Adipocyte (in vitro differentiated cells): ENCODE results near the gene NPB.

Source experiments
- DNase-seq: peaks from one replicate; pipeline ENCODE4 v3.0.0-alpha.2; 2015; ENCODE audit warnings: low read depth
- H3K27me3 ChIP-seq: replicated peaks from 2 replicates; pipeline ENCODE4 v1.7.0; 2013; ENCODE audit warnings: mild to moderate bottlenecking, low read length, moderate library complexity; ENCODE audit not compliant: control insufficient read depth, insufficient read depth
- H3K36me3 ChIP-seq: 2 replicates; pipeline ENCODE4 v1.7.0; 2013; ENCODE audit warnings: low read length, mild to moderate bottlenecking, moderate library complexity; ENCODE audit not compliant: control insufficient read depth, insufficient read depth, severe bottlenecking
- H3K4me1 ChIP-seq: 2 replicates; pipeline ENCODE4 v1.7.0; 2013; ENCODE audit warnings: mild to moderate bottlenecking, low read length, moderate library complexity; ENCODE audit not compliant: control insufficient read depth, insufficient read depth
- H3K4me3 ChIP-seq: 2 replicates; pipeline ENCODE4 v1.7.0; 2013; ENCODE audit warnings: mild to moderate bottlenecking, low read length, moderate library complexity
- H3K9ac ChIP-seq: 2 replicates; pipeline ENCODE4 v1.7.0; 2013; ENCODE audit warnings: mild to moderate bottlenecking, low read length, moderate library complexity
- H3K9me3 ChIP-seq: 2 replicates; pipeline ENCODE4 v1.7.0; 2013; ENCODE audit warnings: mild to moderate bottlenecking, low read length, moderate library complexity; ENCODE audit not compliant: control insufficient read depth

The NPB gene

GRCh38 chr17:81933178-81933699, 31.2 kb downstream of the NPB start:
- H3K9ac ChIP-seq = no peak overlapping the region
- no peaks in the 10 kb centered on the region for H3K36me3 ChIP-seq
- DNase-seq = no peak
- no peaks in the 10 kb centered on the region for H3K9me3 ChIP-seq
- no peak overlapping the region for H3K4me3 ChIP-seq
- H3K4me1 ChIP-seq = peaks cover 5% of the 10 kb centered on the region
- no peaks in the 10 kb centered on the region for H3K27me3 ChIP-seq

- Histone ChIP-seq H3K4me3 (no peak overlapping the region), H3K36me3 (no peaks in the 10 kb centered on the region), H3K9ac (no peak overlapping the region), H3K4me1 (peaks cover 5% of the 10 kb centered on the region), H3K9me3 (no peaks in the 10 kb centered on the region), H3K27me3 (no peaks in the 10 kb centered on the region)
- DNase-seq = no peak
Observed at GRCh38 chr17:81934098-81934757, 32.2 kb downstream of the NPB start.

DNA sequence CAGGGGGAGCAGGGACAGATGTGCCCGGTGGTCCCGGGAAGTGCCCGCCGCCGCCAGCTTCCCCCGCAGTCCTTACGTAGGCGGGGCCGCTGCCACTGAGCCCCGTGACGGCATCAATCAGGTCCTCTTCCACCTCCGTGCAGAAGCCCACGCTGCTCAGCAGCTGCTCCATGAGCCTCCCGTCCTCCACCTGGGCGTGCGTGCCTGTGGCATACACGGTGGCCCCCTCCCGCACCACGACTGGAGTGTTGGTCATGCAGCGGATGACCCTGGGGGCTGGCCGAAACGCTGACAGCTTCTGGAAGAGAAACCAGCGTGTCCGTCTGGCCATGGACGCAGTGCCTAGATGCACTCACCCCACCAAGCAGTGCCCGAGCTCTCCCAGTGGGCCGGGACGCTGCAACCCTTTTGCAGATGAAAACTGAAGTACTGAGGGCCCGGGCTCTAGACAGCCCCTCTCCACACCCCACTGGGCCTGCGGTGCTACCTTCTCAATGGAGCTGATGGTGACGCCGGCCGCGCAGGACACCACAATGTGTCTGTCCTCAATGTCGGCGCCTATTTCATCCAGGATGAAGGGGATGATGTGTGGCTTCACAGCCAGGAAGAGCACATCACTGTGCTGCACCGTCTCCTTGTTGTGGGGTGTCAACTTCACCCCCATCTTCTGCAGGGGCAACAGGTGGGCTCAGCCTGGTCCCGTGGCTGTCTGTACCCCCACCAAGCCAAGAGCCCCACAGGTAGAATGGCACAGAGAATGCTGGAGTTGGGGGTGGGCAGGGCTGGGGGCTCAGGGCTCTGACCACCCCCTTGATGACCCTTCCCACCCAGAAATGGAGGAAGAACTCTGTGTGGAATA, 33.0 kb downstream of the NPB start:
- H3K9me3 ChIP-seq = no peaks in the 10 kb centered on the region
- H3K9ac ChIP-seq = no peak overlapping the region
- H3K36me3 ChIP-seq = no peaks in the 10 kb centered on the region
- H3K4me3 ChIP-seq = no peak overlapping the region
- peaks cover 11% of the 10 kb centered on the region for H3K4me1 ChIP-seq
- no peaks in the 10 kb centered on the region for H3K27me3 ChIP-seq
- DNase-seq = no peak

GRCh38 chr17:81935709-81936084, 33.7 kb downstream of the NPB start:
- no peak overlapping the region for H3K9ac ChIP-seq
- no peak overlapping the region for H3K4me3 ChIP-seq
- no peaks in the 10 kb centered on the region for H3K9me3 ChIP-seq
- H3K4me1 ChIP-seq = peaks cover 16% of the 10 kb centered on the region
- H3K36me3 ChIP-seq = no peaks in the 10 kb centered on the region
- no peak for DNase-seq
- peaks cover under 1% of the 10 kb centered on the region for H3K27me3 ChIP-seq

DNA sequence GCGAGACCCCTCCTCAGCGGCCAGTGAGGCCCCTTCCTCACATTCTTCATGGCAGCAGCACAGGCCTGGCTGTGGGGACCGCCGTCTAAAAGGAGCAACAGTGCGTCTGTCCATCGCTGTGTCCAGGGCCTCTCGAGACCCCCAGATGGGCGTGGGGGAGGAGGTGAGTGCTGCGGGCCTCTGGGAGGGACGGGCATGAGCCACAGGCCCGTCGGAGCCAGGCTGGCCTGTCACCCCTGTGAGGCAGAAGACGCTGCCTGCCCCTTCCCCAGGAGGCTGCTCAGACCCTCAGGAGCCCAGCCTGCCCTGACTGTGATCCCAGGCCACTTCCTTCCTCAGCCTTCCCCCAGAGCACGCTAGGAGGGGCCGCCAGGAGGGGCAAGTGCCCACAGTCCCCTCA, 37.2 kb downstream of the NPB start:
- no peaks in the 10 kb centered on the region for H3K9me3 ChIP-seq
- no peaks in the 10 kb centered on the region for H3K36me3 ChIP-seq
- H3K4me1 ChIP-seq = peaks cover 16% of the 10 kb centered on the region
- peaks cover 12% of the 10 kb centered on the region for H3K27me3 ChIP-seq
- no peak overlapping the region for H3K9ac ChIP-seq
- no peak for DNase-seq
- no peak overlapping the region for H3K4me3 ChIP-seq

DNA sequence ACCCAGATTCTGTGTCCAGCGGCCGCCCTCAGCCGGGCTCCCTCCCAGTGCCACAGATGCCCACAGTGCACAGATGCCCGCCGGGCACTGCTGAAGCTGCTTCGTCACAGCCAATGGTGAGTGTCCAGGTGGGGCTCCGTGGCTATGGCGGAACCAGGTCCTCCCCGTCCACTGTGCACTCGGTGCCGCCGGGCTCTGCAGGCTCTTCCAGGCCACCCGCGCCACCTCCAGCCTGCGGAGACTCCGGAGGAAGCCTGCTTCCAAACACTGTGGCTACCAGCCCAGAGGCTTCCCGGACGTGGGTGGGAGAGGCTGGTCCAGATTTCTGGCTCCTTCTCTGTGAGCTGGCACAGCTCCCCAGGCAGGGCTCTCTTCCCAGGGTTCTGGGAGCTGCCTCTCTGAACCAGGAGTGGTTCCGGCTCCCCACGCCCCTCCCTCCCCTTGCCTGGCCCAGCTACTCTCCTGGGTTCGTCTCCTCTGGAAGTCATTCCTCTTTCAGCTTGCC, 37.9 kb downstream of the NPB start:
- H3K4me3 ChIP-seq = no peak overlapping the region
- DNase-seq = no peak
- H3K27me3 ChIP-seq = peaks cover 19% of the 10 kb centered on the region
- no peak overlapping the region for H3K9ac ChIP-seq
- H3K4me1 ChIP-seq = peaks cover 16% of the 10 kb centered on the region
- H3K36me3 ChIP-seq = no peaks in the 10 kb centered on the region
- H3K9me3 ChIP-seq = no peaks in the 10 kb centered on the region

- H3K27me3 ChIP-seq = peaks cover 19% of the 10 kb centered on the region
- H3K4me3 ChIP-seq = no peak overlapping the region
- no peaks in the 10 kb centered on the region for H3K9me3 ChIP-seq
- no peak overlapping the region for H3K9ac ChIP-seq
- peaks cover 16% of the 10 kb centered on the region for H3K4me1 ChIP-seq
- H3K36me3 ChIP-seq = no peaks in the 10 kb centered on the region
- no peak for DNase-seq
Observed at GRCh38 chr17:81940538-81941483, 38.8 kb downstream of the NPB start.

GRCh38 chr17:81941484-81942166, 39.6 kb downstream of the NPB start:
- peaks cover 19% of the 10 kb centered on the region for H3K27me3 ChIP-seq
- H3K4me1 ChIP-seq = peaks cover 14% of the 10 kb centered on the region
- no peaks in the 10 kb centered on the region for H3K9me3 ChIP-seq
- no peak overlapping the region for H3K9ac ChIP-seq
- no peaks in the 10 kb centered on the region for H3K36me3 ChIP-seq
- H3K4me3 ChIP-seq = no peak overlapping the region
- DNase-seq = no peak

DNA sequence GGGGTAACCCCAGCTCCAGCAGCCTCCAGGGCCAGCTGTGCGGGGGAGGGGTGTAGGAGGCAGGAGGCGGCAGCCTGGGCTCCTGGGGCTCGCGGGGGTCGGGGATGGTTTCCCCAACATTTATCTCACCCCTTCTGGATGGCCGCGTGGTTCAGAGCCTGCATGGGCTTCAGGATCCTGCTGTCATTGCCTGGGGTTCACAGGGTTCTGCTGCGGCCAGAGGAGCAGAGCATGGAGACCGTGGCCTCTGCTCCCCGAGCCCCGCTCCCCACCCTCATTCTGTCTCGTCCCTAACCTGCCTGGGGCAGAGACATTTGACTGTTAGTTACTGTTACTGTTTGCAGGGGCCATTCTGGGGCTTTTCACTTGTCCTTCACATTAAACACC, 40.1 kb downstream of the NPB start:
- Histone ChIP-seq H3K27me3 (peaks cover 19% of the 10 kb centered on the region), H3K9me3 (no peaks in the 10 kb centered on the region), H3K4me3 (no peak overlapping the region), H3K4me1 (peaks cover 11% of the 10 kb centered on the region), H3K36me3 (no peaks in the 10 kb centered on the region), H3K9ac (no peak overlapping the region)
- no peak for DNase-seq

GRCh38 chr17:81944858-81945257, 42.8 kb downstream of the NPB start:
- Histone ChIP-seq H3K36me3 (no peaks in the 10 kb centered on the region), H3K9me3 (no peaks in the 10 kb centered on the region), H3K4me3 (no peak overlapping the region), H3K9ac (no peak overlapping the region), H3K4me1 (peaks cover 7% of the 10 kb centered on the region), H3K27me3 (peaks cover 19% of the 10 kb centered on the region)
- no peak for DNase-seq
